DND-41 (cell line): ENCODE data around the gene SLC49A4.

Source experiments
- ATAC-seq: fragments of 200-7000 bp; cut with Tn5 transposase; 3 replicates; pipeline ENCODE4 v1.9.1; 2021; ENCODE audit warnings: low read depth; ENCODE audit not compliant: insufficient read depth
- DNase-seq: peaks from one replicate; pipeline ENCODE4 v3.0.0-alpha.2; 2020
- H2AFZ ChIP-seq: 2 replicates; pipeline ENCODE4 v1.6.0; 2012; ENCODE audit warnings: low read depth, low read length
- H3K27ac ChIP-seq: 2 replicates; pipeline ENCODE4 v1.5.1; 2012; ENCODE audit warnings: low read length, inconsistent platforms
- H3K27me3 ChIP-seq: fragments of 200-600 bp; sonication (generic); 2 replicates; pipeline ENCODE4 v1.6.0; 2012; ENCODE audit warnings: low read length, mild to moderate bottlenecking, inconsistent platforms; ENCODE audit not compliant: insufficient read depth, poor library complexity
- H3K36me3 ChIP-seq: 2 replicates; pipeline ENCODE4 v1.5.1; 2012; ENCODE audit warnings: low read length, inconsistent platforms; ENCODE audit not compliant: insufficient read depth
- H3K4me1 ChIP-seq: 2 replicates; pipeline ENCODE4 v1.5.1; 2012; ENCODE audit warnings: mild to moderate bottlenecking, low read length; ENCODE audit not compliant: insufficient read depth
- H3K4me2 ChIP-seq: 2 replicates; pipeline ENCODE4 v1.6.0; 2012; ENCODE audit warnings: mild to moderate bottlenecking, moderate library complexity, low read length, inconsistent platforms; ENCODE audit not compliant: insufficient read depth
- H3K4me3 ChIP-seq, 2 experiments: fragments of 200-600 bp in 1 of 2; shearing (Covaris generic) in 1 of 2; 2 replicates each; pipeline ENCODE4 v1.5.1; 2012 to 2016; ENCODE audit warnings: inconsistent platforms in 2 of 2, low read length in 2 of 2, mild to moderate bottlenecking in 2 of 2, low read depth in 1 of 2, moderate library complexity in 1 of 2
- H3K79me2 ChIP-seq: 2 replicates; pipeline ENCODE4 v1.6.0; 2012; ENCODE audit warnings: low read length, inconsistent platforms; ENCODE audit not compliant: insufficient read depth
- H3K9ac ChIP-seq: 2 replicates; pipeline ENCODE4 v1.6.0; 2012; ENCODE audit warnings: low read depth, mild to moderate bottlenecking, inconsistent platforms, low read length, moderate library complexity
- H3K9me3 ChIP-seq: 2 replicates; pipeline ENCODE4 v1.5.1; 2012; ENCODE audit warnings: low read length, moderate library complexity, mild to moderate bottlenecking, inconsistent platforms; ENCODE audit not compliant: insufficient read depth, severe bottlenecking
- H4K20me1 ChIP-seq: 2 replicates; pipeline ENCODE4 v1.6.0; 2012; ENCODE audit warnings: low read length; ENCODE audit not compliant: insufficient read depth
- EZH2 ChIP-seq: IDR thresholded peaks from 3 replicates; pipeline ENCODE4 v1.6.1; 2012; ENCODE audit warnings: borderline replicate concordance, low read depth, mild to moderate bottlenecking, moderate library complexity, low read length, inconsistent platforms; ENCODE audit not compliant: severe bottlenecking
- TF ChIP-seq, protein P1 (sequence below): IDR thresholded peaks from 2 replicates; pipeline ENCODE4 v1.5.1; 2012; ENCODE audit warnings: borderline replicate concordance, low read length, moderate library complexity, mild to moderate bottlenecking; ENCODE audit not compliant: poor library complexity, severe bottlenecking; ENCODE audit errors: extremely low read depth

Gene SLC49A4

DNA sequence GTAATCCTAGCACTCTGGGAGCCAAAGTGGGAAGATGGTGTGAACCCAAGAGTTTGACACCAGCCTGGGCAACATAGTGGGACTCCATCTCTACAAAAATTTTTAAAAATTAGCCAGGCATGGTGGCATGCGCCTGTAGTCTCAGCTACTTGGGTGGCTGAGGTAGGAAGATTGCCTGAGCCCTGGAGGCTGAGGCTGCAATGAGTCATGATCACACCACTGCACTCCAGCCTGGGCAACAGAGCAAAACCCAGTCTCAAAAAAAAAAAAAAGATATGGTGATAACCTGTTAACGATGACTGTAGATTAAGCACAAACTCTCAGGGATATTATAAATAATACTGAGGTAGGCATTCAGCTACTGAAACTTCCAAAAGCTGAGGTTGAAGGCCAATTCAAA lies 107.5 kb downstream of the SLC49A4 start:
- H3K79me2 ChIP-seq, result no peaks in the 10 kb centered on the region
- H3K4me2 ChIP-seq, result no peak overlapping the region
- H3K27ac ChIP-seq, result no peak overlapping the region
- H3K9ac ChIP-seq, result no peak overlapping the region
- no peaks in the 10 kb centered on the region for H3K4me1 ChIP-seq
- H4K20me1 ChIP-seq, result no peaks in the 10 kb centered on the region
- H3K4me3 ChIP-seq, result no peak overlapping the region
- TF ChIP-seq, protein P1, sequence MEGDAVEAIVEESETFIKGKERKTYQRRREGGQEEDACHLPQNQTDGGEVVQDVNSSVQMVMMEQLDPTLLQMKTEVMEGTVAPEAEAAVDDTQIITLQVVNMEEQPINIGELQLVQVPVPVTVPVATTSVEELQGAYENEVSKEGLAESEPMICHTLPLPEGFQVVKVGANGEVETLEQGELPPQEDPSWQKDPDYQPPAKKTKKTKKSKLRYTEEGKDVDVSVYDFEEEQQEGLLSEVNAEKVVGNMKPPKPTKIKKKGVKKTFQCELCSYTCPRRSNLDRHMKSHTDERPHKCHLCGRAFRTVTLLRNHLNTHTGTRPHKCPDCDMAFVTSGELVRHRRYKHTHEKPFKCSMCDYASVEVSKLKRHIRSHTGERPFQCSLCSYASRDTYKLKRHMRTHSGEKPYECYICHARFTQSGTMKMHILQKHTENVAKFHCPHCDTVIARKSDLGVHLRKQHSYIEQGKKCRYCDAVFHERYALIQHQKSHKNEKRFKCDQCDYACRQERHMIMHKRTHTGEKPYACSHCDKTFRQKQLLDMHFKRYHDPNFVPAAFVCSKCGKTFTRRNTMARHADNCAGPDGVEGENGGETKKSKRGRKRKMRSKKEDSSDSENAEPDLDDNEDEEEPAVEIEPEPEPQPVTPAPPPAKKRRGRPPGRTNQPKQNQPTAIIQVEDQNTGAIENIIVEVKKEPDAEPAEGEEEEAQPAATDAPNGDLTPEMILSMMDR, result no peak
- no peak for TF ChIP-seq EZH2
- ATAC-seq, result no peak
- H3K9me3 ChIP-seq, result no peaks in the 10 kb centered on the region
- peaks cover 9% of the 10 kb centered on the region for H3K27me3 ChIP-seq
- no peak for DNase-seq
- no peaks in the 10 kb centered on the region for H3K36me3 ChIP-seq
- H2AFZ ChIP-seq, result no peak overlapping the region

DNA sequence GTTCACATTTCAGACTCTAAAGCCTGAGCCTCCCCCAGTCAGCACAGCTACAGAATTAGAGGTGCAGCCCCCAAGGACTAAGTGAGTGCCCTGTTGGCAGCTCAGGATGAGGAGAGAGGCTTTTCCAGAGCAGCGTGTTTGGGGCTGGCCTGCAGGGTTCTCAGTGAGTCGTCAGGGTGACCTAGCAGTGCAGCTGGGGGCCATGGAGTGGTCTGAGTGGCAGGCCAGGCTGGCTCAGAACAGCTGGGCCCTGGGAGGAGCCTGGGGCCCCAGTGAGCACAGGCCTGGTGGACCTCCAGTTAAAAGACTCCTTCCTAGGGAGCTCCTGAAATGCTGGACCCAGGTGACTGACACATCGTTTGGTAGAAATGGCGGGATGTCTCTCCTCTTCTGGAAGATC lies 108.3 kb downstream of the SLC49A4 start:
- Histone ChIP-seq H3K36me3 (no peaks in the 10 kb centered on the region), H3K9me3 (no peaks in the 10 kb centered on the region), H3K27ac (no peak overlapping the region), H3K4me2 (no peak overlapping the region), H3K4me3 (no peak overlapping the region), H2AFZ (no peak overlapping the region), H3K79me2 (no peaks in the 10 kb centered on the region), H4K20me1 (no peaks in the 10 kb centered on the region), H3K9ac (no peak overlapping the region), H3K27me3 (peaks cover 9% of the 10 kb centered on the region), H3K4me1 (no peaks in the 10 kb centered on the region)
- ATAC-seq, result no peak
- no peak for TF ChIP-seq EZH2
- no peak for DNase-seq

DNA sequence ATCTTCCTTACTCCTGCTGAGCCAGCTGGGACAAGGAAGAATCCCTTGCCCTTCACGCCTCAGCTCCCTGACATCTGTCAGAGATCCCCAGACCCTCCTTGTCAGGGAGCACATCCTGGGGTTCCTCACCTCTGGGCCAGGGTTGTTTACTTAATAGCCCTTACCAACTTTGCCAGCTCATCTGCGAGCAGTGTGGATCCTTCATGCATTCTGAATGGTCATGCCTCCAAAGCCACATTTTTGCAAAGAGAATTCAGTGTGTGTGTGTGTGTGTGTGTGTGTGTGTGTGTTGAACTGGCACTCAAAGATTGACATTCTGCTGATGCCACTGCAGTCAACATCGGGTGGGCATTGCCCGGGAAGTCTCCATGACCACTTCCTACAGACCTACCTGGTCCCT lies 112.6 kb downstream of the SLC49A4 start:
- ATAC-seq, result no peak
- no peaks in the 10 kb centered on the region for H3K36me3 ChIP-seq
- peaks cover 9% of the 10 kb centered on the region for H3K27me3 ChIP-seq

DNA sequence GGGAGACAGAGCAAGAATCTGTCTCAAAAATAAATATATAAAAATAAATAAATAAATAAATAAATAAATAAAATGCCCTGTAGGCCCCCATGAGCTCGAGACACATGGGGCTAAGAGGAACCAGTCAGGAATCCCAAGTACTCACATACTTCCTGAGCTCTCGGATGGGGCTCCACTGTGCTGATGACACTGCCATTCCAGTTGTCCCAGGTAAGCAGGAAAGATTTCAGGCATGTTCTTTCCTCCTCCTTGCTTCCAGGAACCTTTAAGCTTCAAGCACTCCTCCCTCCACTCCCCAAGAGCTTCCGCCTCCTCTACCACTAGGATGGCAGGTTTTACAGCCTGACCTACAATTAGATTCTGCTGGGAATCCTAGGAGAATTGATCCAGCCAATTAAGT lies 113.4 kb downstream of the SLC49A4 start:
- Histone ChIP-seq H3K9me3 (no peaks in the 10 kb centered on the region), H2AFZ (no peak overlapping the region), H4K20me1 (no peaks in the 10 kb centered on the region), H3K27ac (no peak overlapping the region), H3K4me3 (no peak overlapping the region), H3K79me2 (no peaks in the 10 kb centered on the region), H3K4me1 (no peaks in the 10 kb centered on the region), H3K4me2 (no peak overlapping the region), H3K36me3 (no peaks in the 10 kb centered on the region), H3K27me3 (peaks cover 7% of the 10 kb centered on the region), H3K9ac (no peak overlapping the region)
- DNase-seq (no peak), ATAC-seq (no peak)
- TF ChIP-seq, protein P1, result no peak
- TF ChIP-seq EZH2, result no peak

More for the DNA sequence above, 112.6 kb downstream of the SLC49A4 start:
- H3K9me3 ChIP-seq, result no peaks in the 10 kb centered on the region
- H3K4me3 ChIP-seq, result no peak overlapping the region
- H4K20me1 ChIP-seq, result no peaks in the 10 kb centered on the region
- TF ChIP-seq, protein P1, result no peak
- no peak for TF ChIP-seq EZH2
- H3K79me2 ChIP-seq, result no peaks in the 10 kb centered on the region
- H3K4me1 ChIP-seq, result no peaks in the 10 kb centered on the region
- no peak for DNase-seq
- no peak overlapping the region for H3K27ac ChIP-seq
- no peak overlapping the region for H3K9ac ChIP-seq
- no peak overlapping the region for H3K4me2 ChIP-seq
- no peak overlapping the region for H2AFZ ChIP-seq
